Adrenal gland (tissue), 12 donors: ENCODE data around the gene ACTN2. TPM values are rescaled to one million over a fixed set of nuclear protein-coding genes. Genes with fewer than 3 reads are reported as not detected.

Experiments used
- DNase-seq, 7 donors: peaks; one replicate each; pipeline ENCODE4 v3.0.0-alpha.2; 2019 to 2020
- H3K27ac ChIP-seq, 5 donors: fragments of 200-600 bp; sonication (generic) in 4 of 5; 1 replicate in 3 of 5; 2 replicates in 2 of 5; pipeline versions ENCODE4 v1.5.1 to v1.8.0; 2016 to 2020; ENCODE audit warnings: mild to moderate bottlenecking in 1 of 5
- H3K27me3 ChIP-seq: fragments of 200-600 bp; 2 replicates; pipeline ENCODE4 v1.8.0; 2021
- H3K36me3 ChIP-seq, 2 donors: fragments of 200-600 bp; replicated peaks in 1 of 2; 1 replicate in 1 of 2; 2 replicates in 1 of 2; pipeline versions ENCODE4 v1.5.1 to v1.8.0; 2018 to 2022
- H3K4me1 ChIP-seq, 2 donors: fragments of 200-600 bp; replicated peaks in 1 of 2; 1 replicate in 1 of 2; 2 replicates in 1 of 2; pipeline versions ENCODE4 v1.5.1 to v1.8.0; 2018 to 2021
- H3K4me3 ChIP-seq, 4 donors: fragments of 200-600 bp; sonication (generic) in 3 of 4; one replicate each; pipeline ENCODE4 v1.5.1; 2016 to 2018
- H3K9me3 ChIP-seq, 3 donors: fragments of 200-600 bp; sonication (generic) in 1 of 3; replicated peaks in 1 of 3; 1 replicate in 2 of 3; 2 replicates in 1 of 3; pipeline versions ENCODE4 v1.5.1 to v1.8.0; 2016 to 2021
- CTCF ChIP-seq, 6 experiments: fragments of 450-650 bp in 4 of 6; fragments of 200-600 bp in 2 of 6; sonication (generic) in 1 of 6; IDR thresholded peaks; 1 replicate in 5 of 6; 2 replicates in 1 of 6; pipeline versions ENCODE4 v1.5.1 to v1.8.0; 2016 to 2021; ENCODE audit warnings: antibody characterized with exemption in 6 of 6, mild to moderate bottlenecking in 2 of 6, moderate library complexity in 1 of 6
- POLR2A ChIP-seq, 2 donors: fragments of 450-650 bp; IDR thresholded peaks; one replicate each; pipeline ENCODE4 v1.6.1; 2017; ENCODE audit warnings: antibody characterized with exemption in 2 of 2, mild to moderate bottlenecking in 2 of 2, moderate library complexity in 1 of 2
- WGBS, 4 donors: extraction: QIAGEN DNeasy Blood & Tissue Kit in 2 of 4; methylation state at CpG; one replicate each; pipeline versions ENCODE4 v1.1.5 to v1.1.7; 2013 to 2017; 5-methylcytosine and 5-hydroxymethylcytosine counted together
- intact Hi-C, 2 donors: fragments of 100-400 bp; cut with DNase I; formaldehyde crosslinking; loops; one replicate each; pipeline versions ENCODE4 v1.14.1 to v1.15.0; 2022 to 2023
- polyA plus RNA-seq, 3 donors: library from polyadenylated mRNA; stranded (reverse); fragments of 200-250 nt in 2 of 3; fragments of 350-450 nt in 1 of 3; fragmentation: Illumina TruSeq in 1 of 3; extraction: RNeasy Lipid Tissue Mini Kit (QIAGEN cat#74804) in 1 of 3; gene quantifications; one replicate each; pipeline ENCODE4 v1.2.3, GENCODE V29; 2013 to 2014
- total RNA-seq, 9 donors: library from RNA; depleted of rRNA in 4 of 9; stranded (reverse); fragments of >200 nt in 4 of 9; fragments of 120-200 nt in 1 of 9; fragmentation: NEBNext Ultra II Directional in 1 of 9; extraction: Animal tissue kit (Norgen Biotek cat#: 25700) in 1 of 9; gene quantifications; one replicate each; pipeline versions ENCODE4 v1.1.0 to v1.2.4, GENCODE V29; 2013 to 2023
- donor health status: healthy with polysubstance abuse.
- donor health status: Bipolar disorder and iron deficiency.
- donor health status: DM: yes; HTN: yes; CAD: no.
- donor health status: DM: no; HTN: no; CAD: no.
- donor health status: DM: no; HTN: no; CAD: no.
- donor health status: DM: yes; HTN: yes; CAD: no.

ACTN2 gene
- total and polyA plus RNA-seq, 12 donors, result under 0.01 to 1.0 (median 0.34) TPM; not detected in 2

GRCh38 chr1:236800002-236800620 is 113.8 kb downstream of the ACTN2 start:
- TF ChIP-seq POLR2A (IDR thresholded peaks at IDR 0.05), result no peak
- no peak for TF ChIP-seq CTCF (IDR thresholded peaks at IDR 0.05)
- H3K27ac ChIP-seq, result no peak overlapping the region
- H3K4me1 ChIP-seq, result peaks cover 7 to 26% of the 10 kb centered on the region in 2 donors
- intact Hi-C loops, result no loop called here
- H3K27me3 ChIP-seq, result no peaks in the 10 kb centered on the region
- no peaks in the 10 kb centered on the region for H3K36me3 ChIP-seq
- no peak for DNase-seq
- WGBS, 4 donors, result 76 to 98% (median 85%) methylated on average over 5 of the region's 5 CpGs
- no peak overlapping the region for H3K4me3 ChIP-seq
- H3K9me3 ChIP-seq, result no peaks in the 10 kb centered on the region

DNA sequence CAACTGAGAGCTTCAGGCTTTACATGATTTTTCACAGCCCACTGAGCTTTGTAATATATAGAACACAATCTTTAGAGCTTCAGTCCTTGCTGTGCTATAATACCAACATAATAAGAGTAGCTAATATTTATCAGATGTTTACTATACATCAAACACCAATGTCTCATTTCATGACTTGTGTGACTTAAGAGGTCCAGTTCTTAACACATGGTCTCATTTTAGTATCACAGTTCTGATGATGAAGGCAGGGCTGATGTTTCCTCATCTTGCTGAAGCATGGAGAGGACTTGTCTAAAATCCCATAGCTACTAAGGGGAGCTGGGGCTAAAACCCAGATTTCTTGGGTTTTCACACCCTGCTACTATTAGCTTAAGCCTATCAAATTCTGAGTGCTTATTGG is 114.3 kb downstream of the ACTN2 start:
- Histone ChIP-seq H3K27me3 (no peaks in the 10 kb centered on the region), H3K27ac (no peak overlapping the region), H3K4me3 (no peak overlapping the region), H3K36me3 (no peaks in the 10 kb centered on the region), H3K9me3 (no peaks in the 10 kb centered on the region), H3K4me1 (peaks cover 7 to 26% of the 10 kb centered on the region in 2 donors)
- TF ChIP-seq POLR2A (IDR thresholded peaks at IDR 0.05), result no peak
- no peak for TF ChIP-seq CTCF (IDR thresholded peaks at IDR 0.05)
- DNase-seq, result no peak
- intact Hi-C loops, result no loop called here

DNA sequence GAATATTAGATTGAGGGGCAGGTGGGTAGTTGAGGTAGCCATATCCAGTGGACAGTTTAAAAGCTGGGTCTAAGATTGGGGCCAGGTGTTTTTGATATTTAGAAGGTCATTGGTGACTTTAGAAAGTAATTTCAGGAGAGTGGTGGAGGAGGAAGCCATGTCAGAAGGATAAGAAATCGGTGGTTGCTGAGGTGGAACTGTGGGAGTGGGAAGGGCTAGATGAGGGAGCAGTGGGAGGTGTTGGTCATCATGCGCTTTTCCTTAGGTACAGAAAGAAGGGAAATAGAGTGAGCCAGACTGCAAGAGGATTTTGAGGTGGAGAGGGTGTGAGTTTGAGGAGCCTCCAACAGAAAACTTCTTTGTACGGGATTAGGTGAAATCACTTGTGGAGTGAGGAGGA is 116.0 kb downstream of the ACTN2 start:
- intact Hi-C loops, result no loop called here
- H3K4me3 ChIP-seq, result no peak overlapping the region
- peaks cover 0 to 17% of the 10 kb centered on the region in 2 donors for H3K4me1 ChIP-seq
- no peaks in the 10 kb centered on the region for H3K27me3 ChIP-seq
- DNase-seq, result no peak
- H3K27ac ChIP-seq, result no peak overlapping the region
- WGBS, 4 donors, result 64 to 98% (median 83%) methylated on average over 3 of the region's 3 CpGs
- no peaks in the 10 kb centered on the region for H3K9me3 ChIP-seq
- H3K36me3 ChIP-seq, result no peaks in the 10 kb centered on the region
- no peak for TF ChIP-seq CTCF (IDR thresholded peaks at IDR 0.05)
- TF ChIP-seq POLR2A (IDR thresholded peaks at IDR 0.05), result no peak

DNA sequence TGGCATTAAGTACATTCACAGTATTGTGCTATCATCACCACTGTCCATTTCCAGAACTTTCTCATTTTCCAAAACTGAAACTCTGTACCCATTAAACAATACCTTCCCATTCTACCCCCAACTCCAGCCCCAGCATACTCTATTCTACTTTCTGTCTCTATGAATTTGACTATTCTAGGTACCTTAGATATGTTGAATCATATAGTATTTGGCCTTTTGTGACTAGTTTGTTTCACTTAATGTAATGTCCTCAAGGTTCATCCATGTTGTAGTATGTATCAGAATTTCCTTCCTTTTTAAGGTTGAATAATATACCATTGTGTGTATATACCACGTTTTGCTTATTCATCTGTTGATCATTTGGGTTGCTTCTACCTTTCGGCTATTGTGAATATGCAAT is 120.3 kb downstream of the ACTN2 start:
- DNase-seq, result no peak
- Histone ChIP-seq H3K4me1 (peaks cover 0 to 15% of the 10 kb centered on the region in 2 donors), H3K4me3 (no peak overlapping the region), H3K27ac (no peak overlapping the region), H3K9me3 (no peaks in the 10 kb centered on the region), H3K27me3 (no peaks in the 10 kb centered on the region), H3K36me3 (peaks cover 0 to 8% of the 10 kb centered on the region in 2 donors)
- no peak for TF ChIP-seq POLR2A (IDR thresholded peaks at IDR 0.05)
- TF ChIP-seq CTCF (IDR thresholded peaks at IDR 0.05), result no peak
- WGBS, 4 donors, result 94 to 97% (median 95%) methylated on average over 2 of the region's 2 CpGs
- intact Hi-C loops, result no loop called here
